ENCODE results near the gene POLE. TPM values are rescaled to one million over a fixed set of nuclear protein-coding genes. Genes with fewer than 3 reads are reported as not detected.

Gene POLE
- total and polyA plus RNA-seq, 8 donors = 29.2 to 60.5 (median 56.0) TPM

DNA sequence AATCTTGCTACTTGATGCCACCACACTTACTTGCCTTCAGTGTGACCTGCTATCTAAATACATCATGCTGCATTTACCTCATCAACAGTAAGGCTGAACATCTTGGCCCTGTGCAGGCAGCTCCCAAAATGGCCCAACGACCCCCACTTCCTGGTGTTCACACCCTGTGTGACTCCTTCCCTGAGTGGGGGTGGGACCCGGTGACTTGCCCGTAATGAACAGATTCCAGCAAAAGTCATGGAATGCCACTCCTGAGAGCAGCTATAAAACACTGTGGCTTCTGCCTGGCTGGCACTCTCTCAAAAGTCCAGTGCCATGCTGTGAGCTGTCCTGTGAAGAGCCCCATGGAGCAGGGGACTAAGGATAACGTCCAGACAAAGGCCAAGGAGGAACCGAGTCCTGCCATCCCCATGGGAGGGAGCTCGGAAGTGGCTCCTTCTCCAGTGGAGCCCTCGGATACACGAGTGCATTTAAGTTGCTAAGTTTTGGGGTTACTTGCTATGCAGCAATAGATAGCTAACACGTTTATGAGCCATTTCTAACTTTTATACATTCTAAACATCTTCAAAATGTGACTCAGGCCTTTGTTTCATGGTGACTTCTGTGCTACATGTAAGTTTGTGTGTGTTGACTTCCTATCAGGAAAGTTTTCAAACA is 35.6 kb downstream of the POLE start:
- no peak for ATAC-seq
- H3K4me1 ChIP-seq = no peaks in the 10 kb centered on the region
- peaks cover 0 to 88% of the 10 kb centered on the region in 2 donors for H3K36me3 ChIP-seq
- no peaks in the 10 kb centered on the region for H3K27me3 ChIP-seq
- TF ChIP-seq, protein P1, sequence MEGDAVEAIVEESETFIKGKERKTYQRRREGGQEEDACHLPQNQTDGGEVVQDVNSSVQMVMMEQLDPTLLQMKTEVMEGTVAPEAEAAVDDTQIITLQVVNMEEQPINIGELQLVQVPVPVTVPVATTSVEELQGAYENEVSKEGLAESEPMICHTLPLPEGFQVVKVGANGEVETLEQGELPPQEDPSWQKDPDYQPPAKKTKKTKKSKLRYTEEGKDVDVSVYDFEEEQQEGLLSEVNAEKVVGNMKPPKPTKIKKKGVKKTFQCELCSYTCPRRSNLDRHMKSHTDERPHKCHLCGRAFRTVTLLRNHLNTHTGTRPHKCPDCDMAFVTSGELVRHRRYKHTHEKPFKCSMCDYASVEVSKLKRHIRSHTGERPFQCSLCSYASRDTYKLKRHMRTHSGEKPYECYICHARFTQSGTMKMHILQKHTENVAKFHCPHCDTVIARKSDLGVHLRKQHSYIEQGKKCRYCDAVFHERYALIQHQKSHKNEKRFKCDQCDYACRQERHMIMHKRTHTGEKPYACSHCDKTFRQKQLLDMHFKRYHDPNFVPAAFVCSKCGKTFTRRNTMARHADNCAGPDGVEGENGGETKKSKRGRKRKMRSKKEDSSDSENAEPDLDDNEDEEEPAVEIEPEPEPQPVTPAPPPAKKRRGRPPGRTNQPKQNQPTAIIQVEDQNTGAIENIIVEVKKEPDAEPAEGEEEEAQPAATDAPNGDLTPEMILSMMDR (IDR thresholded peaks at IDR 0.05) = no peak
- intact Hi-C loops (cut with DNase I) = no loop called here
- H3K27ac ChIP-seq = no peak overlapping the region
- no peaks in the 10 kb centered on the region for H3K9me3 ChIP-seq
- H3K4me3 ChIP-seq = no peak overlapping the region
- DNase-seq = peak in 1 of 4 donors; percentile 31

DNA sequence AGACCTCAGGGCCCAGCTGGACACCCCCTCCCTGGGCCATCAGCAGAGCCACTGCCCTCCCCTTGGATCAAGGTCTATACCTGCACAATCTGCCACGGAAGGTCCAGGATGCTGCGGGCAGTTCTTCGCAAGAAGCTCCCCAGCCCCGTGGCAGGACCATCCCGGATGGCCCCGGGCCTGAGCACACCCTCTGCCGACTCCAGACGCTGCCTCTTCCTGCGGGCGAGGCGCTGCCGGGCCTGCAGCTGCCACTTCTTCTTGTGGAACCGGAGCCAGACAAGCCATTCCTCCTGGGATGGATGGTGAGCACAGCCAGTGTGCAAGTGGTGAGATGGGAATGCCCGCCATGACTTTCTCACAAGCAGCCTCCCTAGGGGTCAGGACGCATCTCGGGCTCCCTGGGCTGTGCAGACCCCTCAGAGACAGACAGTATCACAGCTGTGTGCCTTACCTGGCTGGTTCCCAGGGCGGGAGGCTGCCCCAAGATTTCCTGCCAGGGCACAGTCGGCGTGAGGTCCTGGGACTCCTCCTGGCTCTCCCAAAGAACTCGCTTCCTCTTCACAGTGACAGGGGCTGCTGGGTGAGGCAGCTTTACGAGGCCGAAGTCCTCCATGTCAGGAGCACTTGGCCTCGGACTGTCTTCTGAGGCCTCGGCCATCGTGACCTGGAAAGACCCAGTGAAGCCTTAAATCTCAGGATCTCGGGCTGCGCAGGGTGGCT is 37.8 kb downstream of the POLE start:
- ATAC-seq = no peak
- peaks cover 0 to 82% of the 10 kb centered on the region in 2 donors for H3K36me3 ChIP-seq
- no peak overlapping the region for H3K27ac ChIP-seq
- H3K9me3 ChIP-seq = no peaks in the 10 kb centered on the region
- TF ChIP-seq, protein P1 (IDR thresholded peaks at IDR 0.05) = no peak
- H3K4me1 ChIP-seq = no peaks in the 10 kb centered on the region
- no peak overlapping the region for H3K4me3 ChIP-seq
- intact Hi-C loops (cut with DNase I) = no loop called here
- peak in 1 of 4 donors; percentile 53 for DNase-seq
- H3K27me3 ChIP-seq = no peaks in the 10 kb centered on the region

DNA sequence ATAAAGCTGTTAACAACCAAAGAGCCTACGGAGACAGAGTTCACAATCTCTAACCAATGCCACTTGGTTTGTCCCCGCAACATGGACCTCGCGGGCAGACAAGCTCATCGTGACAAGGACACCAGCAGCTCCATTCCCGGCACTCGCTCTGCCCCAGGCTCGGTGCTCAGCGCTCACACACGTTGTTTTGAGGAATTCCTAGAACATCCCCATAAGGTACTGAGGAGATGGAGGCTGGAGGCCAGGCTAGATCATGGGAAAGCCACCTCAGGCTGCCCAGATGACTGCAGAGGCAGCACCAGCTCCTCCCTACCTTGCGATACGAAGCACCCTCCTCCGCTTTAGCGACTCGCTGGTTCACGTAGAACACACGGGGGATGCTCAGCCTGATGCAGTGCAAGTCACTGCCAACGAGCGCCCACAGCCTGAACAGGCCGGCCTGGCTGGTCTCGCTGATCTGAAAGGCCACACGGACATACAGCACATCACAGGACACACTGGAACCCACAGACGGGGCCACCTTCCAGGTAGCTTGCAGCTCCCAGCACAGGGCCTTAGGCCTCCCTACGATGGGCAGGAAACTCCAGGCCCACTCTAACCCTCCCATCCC is 38.4 kb downstream of the POLE start:
- no peak for ATAC-seq
- no peak overlapping the region for H3K4me3 ChIP-seq
- TF ChIP-seq, protein P1 (IDR thresholded peaks at IDR 0.05) = no peak

DNA sequence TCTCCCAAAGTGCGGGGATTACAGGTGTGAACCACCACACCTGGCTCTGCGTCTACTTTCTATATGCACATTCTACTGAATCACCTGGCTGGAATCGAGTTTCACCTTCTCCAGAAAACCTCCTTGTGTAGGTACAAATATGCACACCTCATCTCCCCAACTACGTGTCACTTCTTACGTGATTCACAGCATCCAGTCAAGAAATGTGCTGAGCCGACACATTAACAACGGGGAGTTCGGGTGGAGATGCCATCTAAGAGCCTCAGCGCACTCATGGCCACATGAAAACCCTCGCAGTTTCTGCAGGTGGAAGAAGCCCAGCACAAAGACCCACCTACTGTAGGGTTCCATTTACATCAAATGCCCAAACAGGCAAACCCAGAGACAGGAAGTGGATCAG is 39.3 kb downstream of the POLE start:
- no peaks in the 10 kb centered on the region for H3K4me1 ChIP-seq
- TF ChIP-seq, protein P1 (IDR thresholded peaks at IDR 0.05) = no peak
- peaks cover 0 to 82% of the 10 kb centered on the region in 2 donors for H3K36me3 ChIP-seq
- H3K27ac ChIP-seq = no peak overlapping the region
- DNase-seq (no peak), ATAC-seq (no peak)
- no peaks in the 10 kb centered on the region for H3K9me3 ChIP-seq
- intact Hi-C loops (cut with DNase I) = no loop called here
- no peaks in the 10 kb centered on the region for H3K27me3 ChIP-seq
- H3K4me3 ChIP-seq = no peak overlapping the region

More for the DNA sequence above, 38.4 kb downstream of the POLE start:
- Histone ChIP-seq H3K4me1 (no peaks in the 10 kb centered on the region), H3K27ac (no peak overlapping the region), H3K9me3 (no peaks in the 10 kb centered on the region), H3K36me3 (peaks cover 0 to 82% of the 10 kb centered on the region in 2 donors), H3K27me3 (no peaks in the 10 kb centered on the region)
- intact Hi-C loops (cut with DNase I) = no loop called here
- DNase-seq = peak in 1 of 4 donors; percentile 63

DNA sequence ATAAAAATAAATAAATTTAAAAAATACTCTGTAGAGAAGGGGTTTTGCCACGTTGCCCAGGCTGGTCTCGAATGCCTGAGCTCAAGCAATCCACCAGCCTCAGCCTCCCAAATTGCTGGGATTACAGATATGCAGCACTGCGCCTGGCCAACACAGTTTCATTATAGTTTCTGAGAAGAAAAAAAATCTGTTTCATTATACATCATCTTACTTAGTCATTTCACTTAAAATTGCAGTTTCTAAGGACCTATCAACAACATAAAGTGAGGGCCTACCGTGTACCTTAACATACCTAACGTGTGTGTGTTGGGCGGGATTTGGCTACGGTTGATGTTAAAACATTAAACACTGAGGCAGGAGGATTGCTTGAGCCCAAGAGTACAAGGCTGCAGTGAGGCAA is 40.3 kb downstream of the POLE start:
- Histone ChIP-seq H3K9me3 (no peaks in the 10 kb centered on the region), H3K36me3 (peaks cover 0 to 84% of the 10 kb centered on the region in 2 donors), H3K4me1 (no peaks in the 10 kb centered on the region), H3K27me3 (no peaks in the 10 kb centered on the region), H3K4me3 (no peak overlapping the region), H3K27ac (no peak overlapping the region)
- TF ChIP-seq, protein P1 (IDR thresholded peaks at IDR 0.05) = no peak
- intact Hi-C loops (cut with DNase I) = no loop called here
- ATAC-seq (no peak), DNase-seq (no peak)
